Non-pigmented ciliary epithelial cell (primary cell): ENCODE data around the gene CFHR1.

Experiments used
- DNase-seq: peaks from one replicate; pipeline ENCODE4 v3.0.0-alpha.2; 2010; ENCODE audit warnings: low read depth

CFHR1 gene

DNA sequence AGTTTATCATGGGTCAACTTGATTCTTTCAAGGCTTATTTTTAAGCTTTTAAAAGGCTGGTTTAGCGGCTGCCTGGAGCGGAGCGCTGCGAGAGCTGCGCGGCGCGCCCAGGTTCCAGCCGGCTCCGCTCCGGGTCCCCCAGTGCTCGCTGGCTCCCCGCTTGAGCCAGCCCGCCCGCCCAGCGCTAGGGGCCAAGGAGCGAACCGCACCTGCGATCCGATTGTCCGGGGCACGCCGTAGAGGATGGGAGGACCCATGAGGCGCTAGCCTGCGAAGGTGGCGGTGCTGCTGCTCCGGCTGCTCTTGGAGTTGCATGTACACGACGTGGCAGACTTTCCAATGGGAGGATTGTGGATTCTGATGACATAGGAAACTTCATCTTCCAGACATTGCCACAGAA, 58.4 kb downstream of the CFHR1 start:
- no peak for DNase-seq
